GM23248 (cell line): ENCODE measurements around the gene RNF31.

Experiments used
- EZH2 ChIP-seq: fragments of 200-600 bp; sonication (generic); IDR thresholded peaks from 2 replicates; pipeline ENCODE4 v1.6.1; 2018; ENCODE audit warnings: antibody characterized with exemption, mild to moderate bottlenecking; ENCODE audit not compliant: insufficient read depth, poor library complexity, severe bottlenecking
- EZH2phosphoT487 ChIP-seq: fragments of 200-600 bp; sonication (generic); IDR thresholded peaks from 2 replicates; pipeline ENCODE4 v1.6.1; 2018; ENCODE audit warnings: antibody characterized with exemption, moderate library complexity, mild to moderate bottlenecking, low read depth; ENCODE audit not compliant: insufficient read depth

DNA sequence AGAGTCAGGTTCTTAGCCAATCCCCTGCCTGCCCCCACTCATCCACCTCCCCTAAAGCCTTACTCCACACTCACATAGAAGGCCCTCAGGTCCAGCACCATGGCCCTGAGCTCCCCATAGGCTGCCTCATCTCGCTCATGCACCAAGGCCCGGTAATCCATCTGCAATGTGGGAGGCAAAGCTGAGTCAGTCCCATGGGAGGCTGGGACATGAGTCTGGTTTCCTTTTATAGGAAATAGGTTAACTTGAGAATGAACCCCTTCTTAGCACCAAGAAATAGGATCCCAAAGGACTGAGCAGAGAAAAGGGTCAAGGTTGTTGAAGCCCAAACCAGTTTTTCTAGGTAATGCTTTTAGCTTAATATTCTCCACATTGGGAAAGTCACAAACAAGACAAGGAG, 3.8 kb upstream of the RNF31 start:
- no peak for TF ChIP-seq EZH2
- no peak for TF ChIP-seq EZH2phosphoT487
